Fibroblast of lung (primary cell): Measurements from ENCODE around the gene ZNF528.

Source experiments
- EZH2 ChIP-seq: IDR thresholded peaks from 2 replicates; pipeline ENCODE4 v1.5.1; 2012; ENCODE audit warnings: low read length, control low read depth, mild to moderate bottlenecking; ENCODE audit errors: missing control alignments
- TF ChIP-seq, protein P1 (sequence below), 2 donors: IDR thresholded peaks in 1 of 2; conservative IDR thresholded peaks in 1 of 2; 1 replicate in 1 of 2; 2 replicates in 1 of 2; pipeline ENCODE4 v1.5.1; 2011 to 2012; ENCODE audit warnings: low read length in 2 of 2, control low read depth in 1 of 2, inconsistent platforms in 1 of 2, low read depth in 1 of 2, mild to moderate bottlenecking in 1 of 2

- TF ChIP-seq, protein P1, sequence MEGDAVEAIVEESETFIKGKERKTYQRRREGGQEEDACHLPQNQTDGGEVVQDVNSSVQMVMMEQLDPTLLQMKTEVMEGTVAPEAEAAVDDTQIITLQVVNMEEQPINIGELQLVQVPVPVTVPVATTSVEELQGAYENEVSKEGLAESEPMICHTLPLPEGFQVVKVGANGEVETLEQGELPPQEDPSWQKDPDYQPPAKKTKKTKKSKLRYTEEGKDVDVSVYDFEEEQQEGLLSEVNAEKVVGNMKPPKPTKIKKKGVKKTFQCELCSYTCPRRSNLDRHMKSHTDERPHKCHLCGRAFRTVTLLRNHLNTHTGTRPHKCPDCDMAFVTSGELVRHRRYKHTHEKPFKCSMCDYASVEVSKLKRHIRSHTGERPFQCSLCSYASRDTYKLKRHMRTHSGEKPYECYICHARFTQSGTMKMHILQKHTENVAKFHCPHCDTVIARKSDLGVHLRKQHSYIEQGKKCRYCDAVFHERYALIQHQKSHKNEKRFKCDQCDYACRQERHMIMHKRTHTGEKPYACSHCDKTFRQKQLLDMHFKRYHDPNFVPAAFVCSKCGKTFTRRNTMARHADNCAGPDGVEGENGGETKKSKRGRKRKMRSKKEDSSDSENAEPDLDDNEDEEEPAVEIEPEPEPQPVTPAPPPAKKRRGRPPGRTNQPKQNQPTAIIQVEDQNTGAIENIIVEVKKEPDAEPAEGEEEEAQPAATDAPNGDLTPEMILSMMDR (conservative IDR thresholded peaks at IDR 0.05 in 1 of 2, IDR thresholded peaks at IDR 0.05 in 1 of 2; ENCODE audit: low read depth in 1 of 2, low read length in 2 of 2): no peak
- no peak for TF ChIP-seq EZH2
Observed at GRCh38 chr19:52453324-52454094, 55.9 kb downstream of the ZNF528 start, which contains the start of gene ZNF578.
